ENCODE results near the gene MAPK12. TPM values are rescaled to one million over a fixed set of nuclear protein-coding genes. Genes with fewer than 3 reads are reported as not detected.

MAPK12 gene
- total RNA-seq, 2 donors from 2014 or later, result 8.4 to 18.0 TPM

- DNase-seq (ENCODE audit: low spot score), result no peak
- Histone ChIP-seq H3K9me3 (no peaks in the 10 kb centered on the region), H3K4me1 (replicated peaks) (no peaks in the 10 kb centered on the region), H3K4me3 (no peak overlapping the region), H3K27ac (no peak overlapping the region), H3K27me3 (replicated peaks; ENCODE audit: insufficient read depth) (no peaks in the 10 kb centered on the region), H3K36me3 (peaks cover 8 to 26% of the 10 kb centered on the region in 2 donors)
- WGBS, result 93% methylated on average over 8 of the region's 18 CpGs
- TF ChIP-seq POLR2A (IDR thresholded peaks at IDR 0.05) (no peak), POLR2AphosphoS5 (IDR thresholded peaks at IDR 0.05) (no peak)
- TF ChIP-seq, protein P1, sequence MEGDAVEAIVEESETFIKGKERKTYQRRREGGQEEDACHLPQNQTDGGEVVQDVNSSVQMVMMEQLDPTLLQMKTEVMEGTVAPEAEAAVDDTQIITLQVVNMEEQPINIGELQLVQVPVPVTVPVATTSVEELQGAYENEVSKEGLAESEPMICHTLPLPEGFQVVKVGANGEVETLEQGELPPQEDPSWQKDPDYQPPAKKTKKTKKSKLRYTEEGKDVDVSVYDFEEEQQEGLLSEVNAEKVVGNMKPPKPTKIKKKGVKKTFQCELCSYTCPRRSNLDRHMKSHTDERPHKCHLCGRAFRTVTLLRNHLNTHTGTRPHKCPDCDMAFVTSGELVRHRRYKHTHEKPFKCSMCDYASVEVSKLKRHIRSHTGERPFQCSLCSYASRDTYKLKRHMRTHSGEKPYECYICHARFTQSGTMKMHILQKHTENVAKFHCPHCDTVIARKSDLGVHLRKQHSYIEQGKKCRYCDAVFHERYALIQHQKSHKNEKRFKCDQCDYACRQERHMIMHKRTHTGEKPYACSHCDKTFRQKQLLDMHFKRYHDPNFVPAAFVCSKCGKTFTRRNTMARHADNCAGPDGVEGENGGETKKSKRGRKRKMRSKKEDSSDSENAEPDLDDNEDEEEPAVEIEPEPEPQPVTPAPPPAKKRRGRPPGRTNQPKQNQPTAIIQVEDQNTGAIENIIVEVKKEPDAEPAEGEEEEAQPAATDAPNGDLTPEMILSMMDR (IDR thresholded peaks at IDR 0.05), result no peak
- intact Hi-C loops (cut with DNase I), result no loop called here
Observed at GRCh38 chr22:50226875-50227165, 34.7 kb downstream of the MAPK12 start.

- DNase-seq (ENCODE audit: low spot score), result no peak
- H3K4me1 ChIP-seq (replicated peaks), result no peaks in the 10 kb centered on the region
- TF ChIP-seq POLR2A (IDR thresholded peaks at IDR 0.05) (no peak), POLR2AphosphoS5 (IDR thresholded peaks at IDR 0.05) (no peak)
- TF ChIP-seq, protein P1 (IDR thresholded peaks at IDR 0.05), result no peak
- no peak overlapping the region for H3K4me3 ChIP-seq
- WGBS, result 89% methylated on average over 28 of the region's 31 CpGs
- H3K9me3 ChIP-seq, result no peaks in the 10 kb centered on the region
- H3K27me3 ChIP-seq (replicated peaks; ENCODE audit: insufficient read depth), result no peaks in the 10 kb centered on the region
- H3K36me3 ChIP-seq, result peaks cover 14 to 31% of the 10 kb centered on the region in 2 donors
- intact Hi-C loops (cut with DNase I), result no loop called here
- H3K27ac ChIP-seq, result no peak overlapping the region
Observed at GRCh38 chr22:50226063-50226874, 35.2 kb downstream of the MAPK12 start.

DNA sequence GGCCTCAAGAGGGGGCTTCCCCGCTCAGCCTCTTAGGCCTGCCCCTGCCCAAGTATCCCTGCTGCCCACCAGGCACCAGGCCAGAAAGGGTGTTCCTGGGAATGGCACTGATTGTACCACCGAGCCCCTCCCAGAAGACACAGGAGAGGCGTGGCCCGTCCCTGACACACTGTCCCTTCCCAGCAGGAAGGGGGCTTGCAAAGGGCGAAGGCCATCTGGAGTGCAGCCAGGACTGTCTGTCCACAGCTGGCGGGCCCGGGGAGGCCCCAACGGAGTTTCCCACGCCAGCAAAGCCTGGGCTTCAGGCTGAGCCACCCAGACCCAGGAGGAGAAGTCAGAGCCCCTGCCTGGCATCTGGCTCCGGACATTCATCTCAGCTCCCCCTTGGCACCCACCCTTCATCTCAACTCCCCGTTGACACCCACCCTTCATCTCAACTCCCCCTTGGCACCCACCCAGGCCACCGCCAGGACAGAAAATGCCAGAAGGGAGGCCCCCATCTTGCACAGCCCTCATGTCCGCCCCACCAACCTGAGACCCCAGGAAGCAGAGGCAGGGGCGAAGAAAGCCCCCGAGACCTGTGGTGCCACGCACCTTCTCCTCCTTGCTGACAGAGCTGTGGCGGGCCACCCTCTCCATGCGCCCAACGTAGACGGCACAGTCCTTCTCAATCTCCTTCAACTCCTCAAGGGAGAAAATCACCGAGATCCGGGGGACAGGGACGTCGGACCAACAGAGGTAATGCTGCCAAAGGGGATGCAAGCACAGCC, 36.1 kb downstream of the MAPK12 start:
- Histone ChIP-seq H3K4me1 (replicated peaks) (no peaks in the 10 kb centered on the region), H3K4me3 (no peak overlapping the region), H3K36me3 (peaks cover 16 to 37% of the 10 kb centered on the region in 2 donors), H3K27ac (no peak overlapping the region), H3K9me3 (no peaks in the 10 kb centered on the region), H3K27me3 (replicated peaks; ENCODE audit: insufficient read depth) (no peaks in the 10 kb centered on the region)
- WGBS, result 87% methylated on average over 22 of the region's 24 CpGs
- no peak for DNase-seq (ENCODE audit: low spot score)
- intact Hi-C loops (cut with DNase I), result no loop called here
- TF ChIP-seq, protein P1 (IDR thresholded peaks at IDR 0.05), result no peak
- TF ChIP-seq POLR2AphosphoS5 (IDR thresholded peaks at IDR 0.05) (no peak), POLR2A (IDR thresholded peaks at IDR 0.05) (no peak)

DNA sequence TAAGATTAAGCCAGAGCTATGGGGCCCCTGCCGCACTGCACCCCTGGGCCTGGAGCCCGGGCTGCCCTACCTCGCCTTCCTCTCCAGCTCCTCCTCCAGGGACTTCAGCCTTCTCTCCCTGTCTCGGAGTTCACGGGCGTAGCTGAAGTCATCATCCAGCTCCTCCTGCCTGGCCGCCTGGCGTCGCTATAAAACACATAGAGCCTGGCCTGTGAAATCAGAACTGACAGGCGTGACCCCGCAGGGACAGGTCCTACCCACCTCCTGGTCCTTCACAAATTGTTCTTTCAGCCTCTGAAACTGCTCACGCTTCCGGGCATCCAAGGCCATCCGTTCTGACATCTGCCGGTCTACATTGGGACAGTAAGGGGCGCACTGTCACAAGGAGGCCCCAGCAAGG, 37.4 kb downstream of the MAPK12 start:
- no peaks in the 10 kb centered on the region for H3K9me3 ChIP-seq
- H3K27me3 ChIP-seq (replicated peaks; ENCODE audit: insufficient read depth), result no peaks in the 10 kb centered on the region
- H3K36me3 ChIP-seq, result peaks cover 16 to 37% of the 10 kb centered on the region in 2 donors
- H3K27ac ChIP-seq, result no peak overlapping the region
- WGBS, result 93% methylated on average over 16 of the region's 16 CpGs
- DNase-seq (ENCODE audit: low spot score), result no peak
- intact Hi-C loops (cut with DNase I), result no loop called here
- TF ChIP-seq POLR2AphosphoS5 (IDR thresholded peaks at IDR 0.05) (no peak), POLR2A (IDR thresholded peaks at IDR 0.05) (no peak)
- TF ChIP-seq, protein P1 (IDR thresholded peaks at IDR 0.05), result no peak
- H3K4me1 ChIP-seq (replicated peaks), result no peaks in the 10 kb centered on the region
- no peak overlapping the region for H3K4me3 ChIP-seq
